ENCODE results near the gene FAM120A. TPM values are rescaled to one million over a fixed set of nuclear protein-coding genes. Genes with fewer than 3 reads are reported as not detected.

The FAM120A gene
- total and polyA plus RNA-seq, 7 donors, result 59.9 to 106 (median 66.0) TPM

DNA sequence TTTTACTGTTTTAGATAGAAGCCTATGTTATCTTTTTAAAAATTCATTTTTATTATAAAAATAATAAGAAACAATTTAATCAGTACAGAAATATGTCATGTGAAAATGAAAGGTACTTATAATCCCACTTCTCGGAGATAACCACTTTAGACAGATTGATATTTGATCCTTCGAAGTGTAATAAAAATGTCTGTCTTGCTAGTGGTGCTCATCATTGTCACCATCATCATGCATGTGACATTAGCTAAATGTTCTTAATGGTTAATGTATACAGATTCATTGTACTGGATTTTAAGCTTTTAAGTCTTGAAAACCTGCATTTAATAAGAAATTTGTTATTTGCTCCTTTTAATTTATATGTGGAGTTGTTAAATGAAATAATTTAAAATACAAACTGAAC, 32.0 kb downstream of the FAM120A start:
- Histone ChIP-seq H3K27me3 (no peaks in the 10 kb centered on the region), H3K36me3 (peaks cover 0 to 10% (median 1%) of the 10 kb centered on the region in 4 donors), H3K27ac (no peak overlapping the region), H3K4me1 (peaks cover 0 to 19% (median 12%) of the 10 kb centered on the region in 4 donors), H3K9me3 (no peaks in the 10 kb centered on the region), H3K4me3 (no peak overlapping the region)
- no peak for TF ChIP-seq POLR2A (IDR thresholded peaks at IDR 0.05)
- no peak for TF ChIP-seq EP300 (IDR thresholded peaks at IDR 0.05)
- TF ChIP-seq, protein P1, sequence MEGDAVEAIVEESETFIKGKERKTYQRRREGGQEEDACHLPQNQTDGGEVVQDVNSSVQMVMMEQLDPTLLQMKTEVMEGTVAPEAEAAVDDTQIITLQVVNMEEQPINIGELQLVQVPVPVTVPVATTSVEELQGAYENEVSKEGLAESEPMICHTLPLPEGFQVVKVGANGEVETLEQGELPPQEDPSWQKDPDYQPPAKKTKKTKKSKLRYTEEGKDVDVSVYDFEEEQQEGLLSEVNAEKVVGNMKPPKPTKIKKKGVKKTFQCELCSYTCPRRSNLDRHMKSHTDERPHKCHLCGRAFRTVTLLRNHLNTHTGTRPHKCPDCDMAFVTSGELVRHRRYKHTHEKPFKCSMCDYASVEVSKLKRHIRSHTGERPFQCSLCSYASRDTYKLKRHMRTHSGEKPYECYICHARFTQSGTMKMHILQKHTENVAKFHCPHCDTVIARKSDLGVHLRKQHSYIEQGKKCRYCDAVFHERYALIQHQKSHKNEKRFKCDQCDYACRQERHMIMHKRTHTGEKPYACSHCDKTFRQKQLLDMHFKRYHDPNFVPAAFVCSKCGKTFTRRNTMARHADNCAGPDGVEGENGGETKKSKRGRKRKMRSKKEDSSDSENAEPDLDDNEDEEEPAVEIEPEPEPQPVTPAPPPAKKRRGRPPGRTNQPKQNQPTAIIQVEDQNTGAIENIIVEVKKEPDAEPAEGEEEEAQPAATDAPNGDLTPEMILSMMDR (IDR thresholded peaks at IDR 0.05), result no peak
- no peak for TF ChIP-seq POLR2AphosphoS5 (IDR thresholded peaks at IDR 0.05)
- DNase-seq, result no peak
- intact Hi-C loops (cut with DNase I), result no loop called here
- 92 to 93% methylated on average over 2 of the region's 2 CpGs for WGBS, 2 donors

DNA sequence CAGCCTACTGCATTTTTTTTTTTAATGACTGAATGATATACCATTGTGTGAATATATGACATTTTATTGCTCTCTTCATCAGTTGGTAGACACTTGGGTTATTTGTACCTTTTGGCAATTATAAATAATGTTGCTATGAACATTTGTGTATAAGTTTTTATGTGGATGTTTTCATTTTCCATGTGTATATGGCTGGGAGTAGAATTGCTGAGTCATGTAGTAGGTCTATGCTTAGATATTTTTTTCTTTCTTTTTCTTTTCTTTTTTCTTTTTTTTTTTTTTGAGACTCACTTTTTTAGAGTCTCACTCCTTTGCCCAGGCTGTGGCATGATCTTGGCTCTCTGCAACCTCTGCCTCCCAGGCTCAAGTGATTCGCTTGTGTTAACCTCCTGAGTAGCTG, 34.8 kb downstream of the FAM120A start:
- 93 to 98% methylated on average over 1 of the region's 1 CpG for WGBS, 2 donors
- TF ChIP-seq, protein P1 (IDR thresholded peaks at IDR 0.05), result no peak
- no peak for TF ChIP-seq POLR2A (IDR thresholded peaks at IDR 0.05)
- TF ChIP-seq EP300 (IDR thresholded peaks at IDR 0.05), result no peak
- TF ChIP-seq POLR2AphosphoS5 (IDR thresholded peaks at IDR 0.05), result no peak
- no peaks in the 10 kb centered on the region for H3K27me3 ChIP-seq
- no peak overlapping the region for H3K27ac ChIP-seq
- H3K4me3 ChIP-seq, result no peak overlapping the region
- intact Hi-C loops (cut with DNase I), result no loop called here
- DNase-seq, result no peak
- H3K4me1 ChIP-seq, result peaks cover 0 to 19% (median 7%) of the 10 kb centered on the region in 4 donors
- H3K9me3 ChIP-seq, result no peaks in the 10 kb centered on the region
- H3K36me3 ChIP-seq, result peaks cover 0 to 10% (median 1%) of the 10 kb centered on the region in 4 donors

- no peak for TF ChIP-seq EP300 (IDR thresholded peaks at IDR 0.05)
- TF ChIP-seq POLR2AphosphoS5 (IDR thresholded peaks at IDR 0.05), result no peak
- TF ChIP-seq, protein P1 (IDR thresholded peaks at IDR 0.05), result no peak
- no peak for TF ChIP-seq POLR2A (IDR thresholded peaks at IDR 0.05)
- Histone ChIP-seq H3K9me3 (no peaks in the 10 kb centered on the region), H3K4me1 (peaks cover 0 to 23% (median 9%) of the 10 kb centered on the region in 4 donors), H3K27me3 (no peaks in the 10 kb centered on the region), H3K27ac (no peak overlapping the region), H3K36me3 (peaks cover 0 to 10% (median 1%) of the 10 kb centered on the region in 4 donors), H3K4me3 (no peak overlapping the region)
- 96 to 97% methylated on average over 5 of the region's 5 CpGs for WGBS, 2 donors
- no peak for DNase-seq
- intact Hi-C loops (cut with DNase I), result no loop called here
These were observed 36.8 kb downstream of the FAM120A start for GRCh38 chr9:93488244-93488643.

DNA sequence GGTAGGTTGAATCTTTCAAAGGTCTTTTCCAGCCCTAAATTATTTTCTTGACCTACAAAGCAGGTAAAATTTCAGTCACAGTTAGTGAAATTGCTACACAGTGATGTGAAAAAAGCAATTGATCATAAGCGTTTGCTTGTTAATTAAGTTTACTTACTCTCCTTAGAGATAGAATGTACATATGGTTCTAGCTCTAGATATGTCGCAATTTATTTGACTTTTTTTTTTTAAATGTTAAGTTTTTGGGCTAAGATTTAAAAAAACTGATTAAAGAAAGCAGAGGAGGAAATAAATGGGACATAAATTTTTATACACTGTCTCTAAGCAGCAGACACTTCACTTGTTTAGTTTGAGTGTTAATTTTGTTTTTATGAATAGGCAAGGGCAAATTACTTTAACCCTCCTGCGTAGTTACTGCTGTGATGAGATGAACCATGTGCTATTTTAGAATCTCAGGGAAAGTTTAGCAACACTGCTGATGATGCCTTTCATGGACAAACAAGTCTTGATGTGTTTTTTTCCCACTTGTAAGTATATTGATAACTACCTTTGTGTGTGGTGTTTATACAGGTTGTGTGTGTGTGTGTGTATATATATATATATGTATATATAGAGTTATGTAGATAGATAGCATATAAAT, 40.2 kb downstream of the FAM120A start:
- DNase-seq, result no peak
- H3K36me3 ChIP-seq, result peaks cover 0 to 20% (median 6%) of the 10 kb centered on the region in 4 donors
- H3K4me3 ChIP-seq, result no peak overlapping the region
- H3K4me1 ChIP-seq, result peaks cover 0 to 20% (median 2%) of the 10 kb centered on the region in 4 donors
- no peak for TF ChIP-seq POLR2AphosphoS5 (IDR thresholded peaks at IDR 0.05)
- TF ChIP-seq POLR2A (IDR thresholded peaks at IDR 0.05), result no peak
- no peak for TF ChIP-seq EP300 (IDR thresholded peaks at IDR 0.05)
- TF ChIP-seq, protein P1 (IDR thresholded peaks at IDR 0.05), result no peak
- H3K27me3 ChIP-seq, result no peaks in the 10 kb centered on the region
- intact Hi-C loops (cut with DNase I), result no loop called here
- H3K9me3 ChIP-seq, result no peaks in the 10 kb centered on the region
- 84% methylated on average over 3 of the region's 3 CpGs for WGBS, 2 donors
- H3K27ac ChIP-seq, result no peak overlapping the region

Measured in sigmoid colon (tissue), 7 donors.